ENCODE measurements around the gene YBEY. TPM values are rescaled to one million over a fixed set of nuclear protein-coding genes. Genes with fewer than 3 reads are reported as not detected.

YBEY gene
- total and polyA plus RNA-seq, 2 of the 8 experiments (the other 6 are each of a cell fraction or from before 2014, with no cell fraction given): 26.9 to 31.9 TPM

- TF ChIP-seq RFX5 (IDR thresholded peaks at IDR 0.05; ENCODE audit: borderline replicate concordance, low read depth, low read length) (no peak), RBBP5 (IDR thresholded peaks at IDR 0.05; ENCODE audit: borderline replicate concordance, low read depth, low read length) (no peak), RAD21 (IDR thresholded peaks at IDR 0.05 in 1 of 2, conservative IDR thresholded peaks at IDR 0.05 in 1 of 2; ENCODE audit: low read depth in 2 of 2, low read length in 2 of 2) (no peak), CHD1 (IDR thresholded peaks at IDR 0.05; ENCODE audit: low read depth, low read length) (no peak), EGR1 (IDR thresholded peaks at IDR 0.05; ENCODE audit: borderline replicate concordance, low read depth, low read length) (no peak), KDM1A (IDR thresholded peaks at IDR 0.05; ENCODE audit: borderline replicate concordance, low read length) (no peak)
These were observed 483 bp downstream of the YBEY start (continued) for GRCh38 chr21:46286648-46287002.

Data from H1 (cell line).